Mucosa of descending colon (tissue), 3 donors: ENCODE data around the gene PIK3CB. TPM values are rescaled to one million over a fixed set of nuclear protein-coding genes. Genes with fewer than 3 reads are reported as not detected.
A peak's percentile ranks its signal among the peaks of the same experiment; 100 is the strongest.

Experiments used
- ATAC-seq: fragments of 200-7000 bp; cut with Tn5 transposase; one replicate; pipeline ENCODE4 v1.9.1; 2020; ENCODE audit warnings: mild to moderate bottlenecking, moderate library complexity
- DNase-seq, 3 donors: peaks; one replicate each; pipeline ENCODE4 v3.0.0-alpha.2; 2020
- H3K36me3 ChIP-seq: fragments of 200-600 bp; one replicate; pipeline ENCODE4 v1.8.0; 2021; ENCODE audit warnings: low read depth, mild to moderate bottlenecking
- H3K4me1 ChIP-seq: fragments of 200-600 bp; one replicate; pipeline ENCODE4 v1.8.0; 2021; ENCODE audit warnings: low read depth, mild to moderate bottlenecking
- H3K4me3 ChIP-seq: fragments of 200-600 bp; one replicate; pipeline ENCODE4 v1.8.0; 2021; ENCODE audit warnings: mild to moderate bottlenecking
- H3K9me3 ChIP-seq: fragments of 200-600 bp; one replicate; pipeline ENCODE4 v1.8.0; 2021; ENCODE audit warnings: mild to moderate bottlenecking
- intact Hi-C, 2 donors: fragments of 100-400 bp; cut with DNase I in 1 of 2; cut with micrococcal nuclease in 1 of 2; formaldehyde crosslinking; loops; one replicate each; pipeline versions ENCODE4 v1.11.0 to v1.11.1; 2022; cut with DNase I, micrococcal nuclease
- total RNA-seq, 3 donors: library from RNA; stranded (reverse); fragmentation: NEBNext Ultra II Directional in 2 of 3; extraction: Animal tissue kit (Norgen Biotek cat#: 25700) in 2 of 3; gene quantifications; one replicate each; pipeline versions ENCODE4 v1.2.1 to v1.2.4, GENCODE V29; 2021 to 2023
- TF ChIP-seq, protein P1 (sequence below): fragments of 200-600 bp; IDR thresholded peaks from one replicate; pipeline ENCODE4 v1.8.0; 2022; ENCODE audit warnings: antibody characterized with exemption, mild to moderate bottlenecking
- donor health status: DM: no; HTN: no; CAD: no; lungs with moderate emphysema.
- donor health status: DM: no; HTN: no; CAD: no.
- donor health status: DM: no; HTN: yes; CAD: no.

The PIK3CB gene
- total RNA-seq, 3 donors from 2014 or later: 44.3 to 57.9 (median 51.8) TPM

DNA sequence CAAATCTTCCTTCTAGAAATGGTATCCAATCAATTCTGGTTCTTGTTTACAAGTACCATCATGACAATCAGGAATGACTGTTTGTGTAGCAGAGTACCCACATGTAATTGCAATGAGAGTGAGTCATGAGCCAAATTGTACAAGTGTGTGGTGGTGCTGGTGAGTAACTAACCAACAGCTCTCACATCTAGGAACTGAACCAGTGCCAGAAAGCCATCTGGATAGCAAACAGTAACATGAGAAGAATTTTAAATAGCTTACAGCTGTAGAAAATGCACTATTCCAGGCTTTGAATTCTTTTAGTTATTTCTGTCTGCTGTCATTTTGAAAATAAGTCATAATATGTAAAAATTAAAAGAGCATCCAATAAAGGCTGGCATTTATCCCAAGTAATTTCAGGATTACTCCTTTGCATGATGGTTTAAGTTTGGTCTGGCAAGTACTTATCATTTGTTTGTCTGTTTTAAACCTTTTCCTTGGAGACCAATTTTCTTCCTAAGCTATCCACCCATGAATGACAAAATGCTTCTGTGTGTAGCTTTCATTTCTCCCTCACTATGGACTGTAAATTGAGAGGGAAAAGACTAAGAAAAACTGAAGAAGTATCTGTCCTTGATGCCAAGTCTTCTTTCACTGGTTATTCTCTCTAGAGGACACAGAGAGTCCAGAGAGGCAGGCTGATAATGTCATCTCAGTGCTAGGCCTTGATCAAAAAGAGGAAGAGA is 60.0 kb downstream of the PIK3CB start:
- H3K4me3 ChIP-seq: no peak overlapping the region
- H3K36me3 ChIP-seq: no peaks in the 10 kb centered on the region
- H3K9me3 ChIP-seq: no peaks in the 10 kb centered on the region
- TF ChIP-seq, protein P1, sequence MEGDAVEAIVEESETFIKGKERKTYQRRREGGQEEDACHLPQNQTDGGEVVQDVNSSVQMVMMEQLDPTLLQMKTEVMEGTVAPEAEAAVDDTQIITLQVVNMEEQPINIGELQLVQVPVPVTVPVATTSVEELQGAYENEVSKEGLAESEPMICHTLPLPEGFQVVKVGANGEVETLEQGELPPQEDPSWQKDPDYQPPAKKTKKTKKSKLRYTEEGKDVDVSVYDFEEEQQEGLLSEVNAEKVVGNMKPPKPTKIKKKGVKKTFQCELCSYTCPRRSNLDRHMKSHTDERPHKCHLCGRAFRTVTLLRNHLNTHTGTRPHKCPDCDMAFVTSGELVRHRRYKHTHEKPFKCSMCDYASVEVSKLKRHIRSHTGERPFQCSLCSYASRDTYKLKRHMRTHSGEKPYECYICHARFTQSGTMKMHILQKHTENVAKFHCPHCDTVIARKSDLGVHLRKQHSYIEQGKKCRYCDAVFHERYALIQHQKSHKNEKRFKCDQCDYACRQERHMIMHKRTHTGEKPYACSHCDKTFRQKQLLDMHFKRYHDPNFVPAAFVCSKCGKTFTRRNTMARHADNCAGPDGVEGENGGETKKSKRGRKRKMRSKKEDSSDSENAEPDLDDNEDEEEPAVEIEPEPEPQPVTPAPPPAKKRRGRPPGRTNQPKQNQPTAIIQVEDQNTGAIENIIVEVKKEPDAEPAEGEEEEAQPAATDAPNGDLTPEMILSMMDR: no peak
- H3K4me1 ChIP-seq: peaks cover 13% of the 10 kb centered on the region
- ATAC-seq (peak; percentile 98), DNase-seq (peak in 1 of 3 donors; percentile 78)
- intact Hi-C loops: no loop called here

GRCh38 chr3:138771585-138771984 is 63.1 kb downstream of the PIK3CB start:
- H3K4me1 ChIP-seq: peaks cover 13% of the 10 kb centered on the region
- DNase-seq: no peak
- no peak overlapping the region for H3K4me3 ChIP-seq
- H3K9me3 ChIP-seq: peaks cover 13% of the 10 kb centered on the region
- no peaks in the 10 kb centered on the region for H3K36me3 ChIP-seq
- ATAC-seq: no peak
- TF ChIP-seq, protein P1: no peak
- intact Hi-C loops: no loop called here

GRCh38 chr3:138769616-138770015 is 65.1 kb downstream of the PIK3CB start:
- TF ChIP-seq, protein P1: no peak
- intact Hi-C loops: no loop called here
- no peak for DNase-seq
- ATAC-seq: no peak
- no peaks in the 10 kb centered on the region for H3K36me3 ChIP-seq
- no peak overlapping the region for H3K4me3 ChIP-seq
- peaks cover 13% of the 10 kb centered on the region for H3K9me3 ChIP-seq
- H3K4me1 ChIP-seq: peaks cover under 1% of the 10 kb centered on the region

- TF ChIP-seq, protein P1: no peak
- Histone ChIP-seq H3K9me3 (peaks cover 13% of the 10 kb centered on the region), H3K4me1 (no peaks in the 10 kb centered on the region), H3K4me3 (no peak overlapping the region), H3K36me3 (no peaks in the 10 kb centered on the region)
- intact Hi-C loops: no loop called here
- DNase-seq: no peak
- no peak for ATAC-seq
These were observed 65.8 kb downstream of the PIK3CB start for GRCh38 chr3:138768946-138769345.

GRCh38 chr3:138768125-138768524 is 66.6 kb downstream of the PIK3CB start:
- TF ChIP-seq, protein P1: no peak

More at GRCh38 chr3:138768125-138768524, 66.6 kb downstream of the PIK3CB start:
- intact Hi-C loops: no loop called here
- no peaks in the 10 kb centered on the region for H3K4me1 ChIP-seq
- no peaks in the 10 kb centered on the region for H3K36me3 ChIP-seq
- ATAC-seq (no peak), DNase-seq (no peak)
- no peak overlapping the region for H3K4me3 ChIP-seq
- H3K9me3 ChIP-seq: peaks cover 13% of the 10 kb centered on the region
